HepG2 (cell line): Measurements from ENCODE around the gene ILKAP. TPM values are rescaled to one million over a fixed set of nuclear protein-coding genes. Genes with fewer than 3 reads are reported as not detected.

Experiments used
- EEA1 ChIP-seq: sonication (generic); formaldehyde crosslinking; IDR thresholded peaks from 2 replicates; pipeline ENCODE4 v1.5.1; 2020; ENCODE audit warnings: mild to moderate bottlenecking, missing genetic modification reagents, borderline replicate concordance
- NBN ChIP-seq: fragments of 450-650 bp; conservative IDR thresholded peaks from 2 replicates; pipeline ENCODE4 v1.6.1; 2017
- NFE2L2 ChIP-seq: fragments of 150-350 bp; IDR thresholded peaks from 2 replicates; pipeline ENCODE4 v1.6.1; 2014; ENCODE audit warnings: low read length
- NR2F6 ChIP-seq, 2 experiments: IDR thresholded peaks; 2 replicates each; pipeline ENCODE4 v1.6.1; 2016; ENCODE audit warnings: antibody characterized with exemption in 1 of 2, mild to moderate bottlenecking in 1 of 2
- RBAK ChIP-seq: sonication (generic); formaldehyde crosslinking; IDR thresholded peaks from 2 replicates; pipeline ENCODE4 v1.5.1; 2020; ENCODE audit warnings: mild to moderate bottlenecking, missing genetic modification reagents
- SETDB1 ChIP-seq: sonication (generic); formaldehyde crosslinking; IDR thresholded peaks from 2 replicates; pipeline ENCODE4 v1.5.1; 2020; ENCODE audit warnings: missing genetic modification reagents, mild to moderate bottlenecking, borderline replicate concordance
- TEAD3 ChIP-seq: optimal IDR thresholded peaks from 2 replicates; pipeline ENCODE3; 2016; ENCODE audit warnings: borderline replicate concordance
- THAP11 ChIP-seq: IDR thresholded peaks from 2 replicates; pipeline ENCODE4 v1.6.1; 2016; ENCODE audit warnings: missing biosample characterization, missing genetic modification reagents
- ZHX1 ChIP-seq: sonication (generic); formaldehyde crosslinking; IDR thresholded peaks from 2 replicates; pipeline ENCODE4 v1.8.1; 2022; ENCODE audit warnings: low read depth, mild to moderate bottlenecking, missing genetic modification reagents
- ZHX2 ChIP-seq, 2 experiments: sonication (generic) in 1 of 2; formaldehyde crosslinking in 1 of 2; IDR thresholded peaks; 2 replicates each; pipeline versions ENCODE4 v1.6.1 to v1.9.0; 2014 to 2022; ENCODE audit warnings: antibody characterized with exemption in 1 of 2, borderline replicate concordance in 1 of 2, inconsistent platforms in 1 of 2, low read depth in 1 of 2, missing genetic modification reagents in 1 of 2
- ZMAT3 ChIP-seq: sonication (generic); formaldehyde crosslinking; conservative IDR thresholded peaks from 2 replicates; pipeline ENCODE4 v1.7.0; 2021; ENCODE audit warnings: missing genetic modification reagents
- ZNF160 ChIP-seq: sonication (generic); formaldehyde crosslinking; IDR thresholded peaks from 2 replicates; pipeline ENCODE4 v1.8.0; 2022; ENCODE audit warnings: mild to moderate bottlenecking, inconsistent platforms, missing genetic modification reagents
- ZNF251 ChIP-seq: sonication (generic); formaldehyde crosslinking; IDR thresholded peaks from 2 replicates; pipeline ENCODE4 v1.9.0; 2021; ENCODE audit warnings: mild to moderate bottlenecking, missing genetic modification reagents
- ZNF354B ChIP-seq: sonication (generic); formaldehyde crosslinking; IDR thresholded peaks from 2 replicates; pipeline ENCODE4 v1.8.0; 2022; ENCODE audit warnings: mild to moderate bottlenecking, missing genetic modification reagents
- ZNF549 ChIP-seq: sonication (generic); formaldehyde crosslinking; IDR thresholded peaks from 2 replicates; pipeline ENCODE4 v1.5.0; 2020; ENCODE audit warnings: missing genetic modification reagents
- ZNF83 ChIP-seq: sonication (generic); formaldehyde crosslinking; IDR thresholded peaks from 2 replicates; pipeline ENCODE4 v1.4.0; 2020; ENCODE audit warnings: missing genetic modification reagents, mild to moderate bottlenecking, borderline replicate concordance
- polyA plus RNA-seq, 8 experiments: library from polyadenylated mRNA; depleted of rRNA in 3 of 8; stranded (reverse) in 7 of 8; unstranded in 1 of 8; fragments of >200 nt; fragmentation: Illumina TruSeq in 4 of 8; extraction: Trizol in 4 of 8; gene quantifications; 2 replicates each; pipeline versions ENCODE4 v1.2.1 to v1.2.3, GENCODE V29; 2011 to 2016; ENCODE audit warnings: low read depth in 4 of 8, missing spikeins in 1 of 8, mixed read lengths in 1 of 8; ENCODE audit not compliant: insufficient read depth in 1 of 8
- total RNA-seq, 5 experiments: library from RNA; depleted of rRNA; stranded (reverse); fragments of >200 nt; fragmentation: Illumina TruSeq; extraction: Trizol; gene quantifications; 2 replicates each; pipeline ENCODE4 v1.2.3, GENCODE V29; 2016; ENCODE audit warnings: low read depth in 1 of 5
- TF ChIP-seq, protein P1 (sequence below): sonication (generic); formaldehyde crosslinking; IDR thresholded peaks from 2 replicates; pipeline ENCODE4 v1.9.0; 2021; ENCODE audit warnings: missing genetic modification reagents, borderline replicate concordance
- TF ChIP-seq, protein P2 (sequence below): sonication (generic); formaldehyde crosslinking; IDR thresholded peaks from 2 replicates; pipeline ENCODE4 v1.5.0; 2020; ENCODE audit warnings: missing genetic modification reagents

The ILKAP gene
- total and polyA plus RNA-seq, 2 of the 13 experiments (the other 11 are each of a cell fraction or from before 2014, with no cell fraction given): 29.6 to 33.1 TPM

- TF ChIP-seq ZHX2 (IDR thresholded peaks at IDR 0.05; ENCODE audit: low read depth) (no peak), ZHX2 (CRISPR knock-in tag; IDR thresholded peaks at IDR 0.05; ENCODE audit: borderline replicate concordance) (no peak), NR2F6 (IDR thresholded peaks at IDR 0.05) (no peak; the same call in 1 of the 2 replicates), NR2F6 (CRISPR knock-in tag; IDR thresholded peaks at IDR 0.05) (no peak), ZNF251 (no peak), ZNF83 (CRISPR knock-in tag) (no peak), ZNF354B (CRISPR knock-in tag) (no peak), ZHX1 (CRISPR knock-in tag) (0 out of 2 replicates have a peak, but pooled peaks have one; percentile 35), TEAD3 (CRISPR knock-in tag) (no peak), SETDB1 (CRISPR knock-in tag) (no peak), EEA1 (no peak), NFE2L2 (no peak), RBAK (CRISPR knock-in tag) (no peak), THAP11 (CRISPR knock-in tag) (no peak), ZMAT3 (CRISPR knock-in tag) (no peak), ZNF160 (no peak), ZNF549 (CRISPR knock-in tag) (no peak), NBN (no peak)
- TF ChIP-seq, protein P1, sequence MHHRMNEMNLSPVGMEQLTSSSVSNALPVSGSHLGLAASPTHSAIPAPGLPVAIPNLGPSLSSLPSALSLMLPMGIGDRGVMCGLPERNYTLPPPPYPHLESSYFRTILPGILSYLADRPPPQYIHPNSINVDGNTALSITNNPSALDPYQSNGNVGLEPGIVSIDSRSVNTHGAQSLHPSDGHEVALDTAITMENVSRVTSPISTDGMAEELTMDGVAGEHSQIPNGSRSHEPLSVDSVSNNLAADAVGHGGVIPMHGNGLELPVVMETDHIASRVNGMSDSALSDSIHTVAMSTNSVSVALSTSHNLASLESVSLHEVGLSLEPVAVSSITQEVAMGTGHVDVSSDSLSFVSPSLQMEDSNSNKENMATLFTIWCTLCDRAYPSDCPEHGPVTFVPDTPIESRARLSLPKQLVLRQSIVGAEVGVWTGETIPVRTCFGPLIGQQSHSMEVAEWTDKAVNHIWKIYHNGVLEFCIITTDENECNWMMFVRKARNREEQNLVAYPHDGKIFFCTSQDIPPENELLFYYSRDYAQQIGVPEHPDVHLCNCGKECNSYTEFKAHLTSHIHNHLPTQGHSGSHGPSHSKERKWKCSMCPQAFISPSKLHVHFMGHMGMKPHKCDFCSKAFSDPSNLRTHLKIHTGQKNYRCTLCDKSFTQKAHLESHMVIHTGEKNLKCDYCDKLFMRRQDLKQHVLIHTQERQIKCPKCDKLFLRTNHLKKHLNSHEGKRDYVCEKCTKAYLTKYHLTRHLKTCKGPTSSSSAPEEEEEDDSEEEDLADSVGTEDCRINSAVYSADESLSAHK (CRISPR knock-in tag): no peak
- TF ChIP-seq, protein P2, sequence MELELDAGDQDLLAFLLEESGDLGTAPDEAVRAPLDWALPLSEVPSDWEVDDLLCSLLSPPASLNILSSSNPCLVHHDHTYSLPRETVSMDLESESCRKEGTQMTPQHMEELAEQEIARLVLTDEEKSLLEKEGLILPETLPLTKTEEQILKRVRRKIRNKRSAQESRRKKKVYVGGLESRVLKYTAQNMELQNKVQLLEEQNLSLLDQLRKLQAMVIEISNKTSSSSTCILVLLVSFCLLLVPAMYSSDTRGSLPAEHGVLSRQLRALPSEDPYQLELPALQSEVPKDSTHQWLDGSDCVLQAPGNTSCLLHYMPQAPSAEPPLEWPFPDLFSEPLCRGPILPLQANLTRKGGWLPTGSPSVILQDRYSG (CRISPR knock-in tag): no peak
Measured at GRCh38 chr2:238243496-238244076, 40.1 kb upstream of the ILKAP start (continued).
